ENCODE measurements around the gene DLGAP3. TPM values are rescaled to one million over a fixed set of nuclear protein-coding genes. Genes with fewer than 3 reads are reported as not detected.

The DLGAP3 gene
- total and polyA plus RNA-seq, 5 donors from 2014 or later: 0.11 to 1.2 (median 0.21) TPM

- peaks cover 35% of the 10 kb centered on the region for H3K27me3 ChIP-seq (ENCODE audit: control insufficient read depth, insufficient read depth, low read length)
- peaks cover 15% of the 10 kb centered on the region for H3K4me1 ChIP-seq (ENCODE audit: control insufficient read depth, insufficient read depth, low read length, poor library complexity, severe bottlenecking)
- DNase-seq (no peak), ATAC-seq (ENCODE audit: low read depth in 2 of 2) (no peak)
- no peak overlapping the region for H3K4me3 ChIP-seq (ENCODE audit: low read depth, low read length)
- Mint-ChIP-seq H3K9me3 (peaks cover 0 to 7% (median 0%) of the 10 kb centered on the region in 7 donors), H3K4me3 (peak overlapping the region in 1 of 4 donors; percentile 16), H3K27ac (no peak overlapping the region), H3K27me3 (peaks cover 77% of the 10 kb centered on the region), H3K36me3 (peaks cover 3% of the 10 kb centered on the region), H3K4me1 (peaks cover 4 to 14% (median 9%) of the 10 kb centered on the region in 4 donors)
- H3K36me3 ChIP-seq (ENCODE audit: control insufficient read depth, insufficient read depth, low read length): no peaks in the 10 kb centered on the region
- H3K9me3 ChIP-seq (ENCODE audit: control insufficient read depth in 2 of 2, low read length in 2 of 2): no peaks in the 10 kb centered on the region
- H3K27ac ChIP-seq (ENCODE audit: insufficient read depth, low read length, poor library complexity, severe bottlenecking): no peak overlapping the region
Measured at GRCh38 chr1:34927316-34927715, 2.1 kb downstream of the DLGAP3 start.

GRCh38 chr1:34926894-34927293 lies 2.6 kb downstream of the DLGAP3 start:
- H3K9me3 ChIP-seq (ENCODE audit: control insufficient read depth in 2 of 2, low read length in 2 of 2): no peaks in the 10 kb centered on the region
- no peaks in the 10 kb centered on the region for H3K36me3 ChIP-seq (ENCODE audit: control insufficient read depth, insufficient read depth, low read length)
- Mint-ChIP-seq H3K4me3 (peak overlapping the region in 1 of 4 donors; percentile 16), H3K4me1 (peaks cover 4 to 14% (median 9%) of the 10 kb centered on the region in 4 donors), H3K27ac (no peak overlapping the region), H3K9me3 (peaks cover 0 to 7% (median 0%) of the 10 kb centered on the region in 7 donors), H3K27me3 (peaks cover 75% of the 10 kb centered on the region), H3K36me3 (peaks cover 3% of the 10 kb centered on the region)
- H3K4me1 ChIP-seq (ENCODE audit: control insufficient read depth, insufficient read depth, low read length, poor library complexity, severe bottlenecking): peaks cover 15% of the 10 kb centered on the region
- H3K27me3 ChIP-seq (ENCODE audit: control insufficient read depth, insufficient read depth, low read length): peaks cover 36% of the 10 kb centered on the region
- H3K4me3 ChIP-seq (ENCODE audit: low read depth, low read length): no peak overlapping the region
- ATAC-seq (ENCODE audit: low read depth in 2 of 2): no peak
- DNase-seq: no peak
- H3K27ac ChIP-seq (ENCODE audit: insufficient read depth, low read length, poor library complexity, severe bottlenecking): no peak overlapping the region

- no peak overlapping the region for H3K4me3 Mint-ChIP-seq
- Histone ChIP-seq H3K27ac (ENCODE audit: insufficient read depth, low read length, poor library complexity, severe bottlenecking) (no peak overlapping the region), H3K36me3 (ENCODE audit: control insufficient read depth, insufficient read depth, low read length) (no peaks in the 10 kb centered on the region), H3K27me3 (ENCODE audit: control insufficient read depth, insufficient read depth, low read length) (peaks cover 42% of the 10 kb centered on the region), H3K9me3 (ENCODE audit: control insufficient read depth in 2 of 2, low read length in 2 of 2) (no peaks in the 10 kb centered on the region), H3K4me1 (ENCODE audit: control insufficient read depth, insufficient read depth, low read length, poor library complexity, severe bottlenecking) (peaks cover 15% of the 10 kb centered on the region), H3K4me3 (ENCODE audit: low read depth, low read length) (no peak overlapping the region)
- H3K9me3 Mint-ChIP-seq: peaks cover 0 to 7% (median 0%) of the 10 kb centered on the region in 7 donors
- peaks cover 4 to 14% (median 8%) of the 10 kb centered on the region in 4 donors for H3K4me1 Mint-ChIP-seq
- DNase-seq (no peak), ATAC-seq (ENCODE audit: low read depth in 2 of 2) (no peak)
- H3K36me3 Mint-ChIP-seq: peaks cover 3% of the 10 kb centered on the region
- H3K27me3 Mint-ChIP-seq: peaks cover 68% of the 10 kb centered on the region
- H3K27ac Mint-ChIP-seq: no peak overlapping the region
Measured at GRCh38 chr1:34926156-34926555, 3.3 kb downstream of the DLGAP3 start.

- Histone ChIP-seq H3K27ac (ENCODE audit: insufficient read depth, low read length, poor library complexity, severe bottlenecking) (no peak overlapping the region), H3K9me3 (ENCODE audit: control insufficient read depth in 2 of 2, low read length in 2 of 2) (no peaks in the 10 kb centered on the region), H3K4me3 (ENCODE audit: low read depth, low read length) (no peak overlapping the region), H3K27me3 (ENCODE audit: control insufficient read depth, insufficient read depth, low read length) (peaks cover 45% of the 10 kb centered on the region), H3K4me1 (ENCODE audit: control insufficient read depth, insufficient read depth, low read length, poor library complexity, severe bottlenecking) (peaks cover 15% of the 10 kb centered on the region), H3K36me3 (ENCODE audit: control insufficient read depth, insufficient read depth, low read length) (no peaks in the 10 kb centered on the region)
- Mint-ChIP-seq H3K9me3 (peaks cover 0 to 7% (median 0%) of the 10 kb centered on the region in 7 donors), H3K4me1 (peaks cover 4 to 14% (median 8%) of the 10 kb centered on the region in 4 donors), H3K27ac (no peak overlapping the region), H3K27me3 (peaks cover 64% of the 10 kb centered on the region), H3K4me3 (no peak overlapping the region), H3K36me3 (peaks cover 3% of the 10 kb centered on the region)
- DNase-seq (no peak), ATAC-seq (ENCODE audit: low read depth in 2 of 2) (no peak)
Measured at GRCh38 chr1:34925730-34926129, 3.7 kb downstream of the DLGAP3 start.

GRCh38 chr1:34924759-34925555 lies 4.5 kb downstream of the DLGAP3 start:
- no peak overlapping the region for H3K27ac ChIP-seq (ENCODE audit: insufficient read depth, low read length, poor library complexity, severe bottlenecking)
- no peaks in the 10 kb centered on the region for H3K9me3 ChIP-seq (ENCODE audit: control insufficient read depth in 2 of 2, low read length in 2 of 2)
- Mint-ChIP-seq H3K4me3 (no peak overlapping the region), H3K36me3 (peaks cover 3% of the 10 kb centered on the region), H3K27me3 (peaks cover 66% of the 10 kb centered on the region), H3K27ac (no peak overlapping the region), H3K9me3 (peaks cover 0 to 7% (median 0%) of the 10 kb centered on the region in 7 donors), H3K4me1 (peaks cover 4 to 10% (median 7%) of the 10 kb centered on the region in 4 donors)
- H3K27me3 ChIP-seq (ENCODE audit: control insufficient read depth, insufficient read depth, low read length): peaks cover 48% of the 10 kb centered on the region
- no peak overlapping the region for H3K4me3 ChIP-seq (ENCODE audit: low read depth, low read length)
- H3K4me1 ChIP-seq (ENCODE audit: control insufficient read depth, insufficient read depth, low read length, poor library complexity, severe bottlenecking): peaks cover 11% of the 10 kb centered on the region
- ATAC-seq (ENCODE audit: low read depth in 2 of 2): no peak
- no peaks in the 10 kb centered on the region for H3K36me3 ChIP-seq (ENCODE audit: control insufficient read depth, insufficient read depth, low read length)
- peak in 2 of 3 donors; percentile 9 to 21 for DNase-seq

GRCh38 chr1:34923490-34923889 lies 6.0 kb downstream of the DLGAP3 start:
- ATAC-seq (ENCODE audit: low read depth in 2 of 2): no peak
- no peak overlapping the region for H3K27ac Mint-ChIP-seq
- no peak overlapping the region for H3K4me3 ChIP-seq (ENCODE audit: low read depth, low read length)
- H3K4me3 Mint-ChIP-seq: no peak overlapping the region
- H3K4me1 ChIP-seq (ENCODE audit: control insufficient read depth, insufficient read depth, low read length, poor library complexity, severe bottlenecking): peaks cover 1% of the 10 kb centered on the region
- peaks cover 2 to 7% (median 4%) of the 10 kb centered on the region in 4 donors for H3K4me1 Mint-ChIP-seq
- DNase-seq: no peak
- no peaks in the 10 kb centered on the region for H3K36me3 Mint-ChIP-seq
- H3K27me3 ChIP-seq (ENCODE audit: control insufficient read depth, insufficient read depth, low read length): peaks cover 45% of the 10 kb centered on the region
- H3K27ac ChIP-seq (ENCODE audit: insufficient read depth, low read length, poor library complexity, severe bottlenecking): no peak overlapping the region
- H3K9me3 ChIP-seq (ENCODE audit: control insufficient read depth in 2 of 2, low read length in 2 of 2): no peaks in the 10 kb centered on the region
- peaks cover 66% of the 10 kb centered on the region for H3K27me3 Mint-ChIP-seq
- H3K9me3 Mint-ChIP-seq: peaks cover 0 to 4% (median 0%) of the 10 kb centered on the region in 7 donors
- no peaks in the 10 kb centered on the region for H3K36me3 ChIP-seq (ENCODE audit: control insufficient read depth, insufficient read depth, low read length)

GRCh38 chr1:34918977-34919561 lies 10.4 kb downstream of the DLGAP3 start:
- H3K9me3 ChIP-seq (ENCODE audit: control insufficient read depth in 2 of 2, low read length in 2 of 2): no peaks in the 10 kb centered on the region
- peaks cover 0 to 3% (median 0%) of the 10 kb centered on the region in 7 donors for H3K9me3 Mint-ChIP-seq
- H3K27me3 ChIP-seq (ENCODE audit: control insufficient read depth, insufficient read depth, low read length): peaks cover 32% of the 10 kb centered on the region
- no peaks in the 10 kb centered on the region for H3K36me3 Mint-ChIP-seq
- peaks cover 0 to 3% (median 0%) of the 10 kb centered on the region in 4 donors for H3K4me1 Mint-ChIP-seq
- no peaks in the 10 kb centered on the region for H3K36me3 ChIP-seq (ENCODE audit: control insufficient read depth, insufficient read depth, low read length)
- H3K4me3 Mint-ChIP-seq: no peak overlapping the region
- no peak overlapping the region for H3K27ac ChIP-seq (ENCODE audit: insufficient read depth, low read length, poor library complexity, severe bottlenecking)
- peaks cover 32% of the 10 kb centered on the region for H3K27me3 Mint-ChIP-seq
- no peak overlapping the region for H3K27ac Mint-ChIP-seq
- ATAC-seq (ENCODE audit: low read depth in 2 of 2): no peak
- no peaks in the 10 kb centered on the region for H3K4me1 ChIP-seq (ENCODE audit: control insufficient read depth, insufficient read depth, low read length, poor library complexity, severe bottlenecking)
- no peak overlapping the region for H3K4me3 ChIP-seq (ENCODE audit: low read depth, low read length)
- no peak for DNase-seq
